IMR-90 (cell line): Measurements from ENCODE around the gene AKAP13. TPM values are rescaled to one million over a fixed set of nuclear protein-coding genes. Genes with fewer than 3 reads are reported as not detected.

Experiments used
- ATAC-seq: fragments of 200-7000 bp; cut with Tn5 transposase; 2 replicates; pipeline ENCODE4 v1.9.1; 2020; ENCODE audit warnings: low read depth, mild to moderate bottlenecking, moderate library complexity
- BruUV-seq: library from RNA; stranded (reverse); fragments of 400-500 nt; replicated peaks from 2 replicates; lab custom pipeline; 2021; lab: Mats Ljungman, UMichigan
- CTCF ChIA-PET: fragments of 300-600 bp; formaldehyde crosslinking; extraction: SDS; loops from one replicate; lab custom pipeline; 2021; ENCODE audit warnings: antibody characterized with exemption; lab: Yijun Ruan, JAX
- POLR2A ChIA-PET: fragments of 300-600 bp; sonication (Branson Sonifier 250); formaldehyde crosslinking; loops from one replicate; lab custom pipeline; 2022; ENCODE audit warnings: antibody characterized with exemption; ENCODE audit not compliant: unreplicated experiment; lab: Charles Lee
- DNase-seq: peaks from one replicate; pipeline ENCODE4 v3.0.0; 2013
- H2AFZ ChIP-seq: replicated peaks from 2 replicates; pipeline ENCODE3; 2013; ENCODE audit warnings: low read length, mild to moderate bottlenecking; ENCODE audit not compliant: poor library complexity
- H2AK5ac ChIP-seq: 2 replicates; pipeline ENCODE4 v1.6.1; 2013; ENCODE audit warnings: low read depth, low read length, inconsistent platforms
- H2AK9ac ChIP-seq: replicated peaks from 2 replicates; pipeline ENCODE3; 2013; ENCODE audit warnings: mild to moderate bottlenecking, low read depth, low read length, moderate library complexity; ENCODE audit not compliant: poor library complexity
- H2BK120ac ChIP-seq: 2 replicates; pipeline ENCODE4 v1.6.1; 2013; ENCODE audit warnings: low read depth, low read length, inconsistent platforms
- H2BK15ac ChIP-seq: 3 replicates; pipeline ENCODE4 v1.6.1; 2013; ENCODE audit warnings: low read depth, low read length, inconsistent platforms
- H2BK20ac ChIP-seq: 2 replicates; pipeline ENCODE4 v1.6.1; 2013; ENCODE audit warnings: low read depth, mild to moderate bottlenecking, inconsistent platforms, low read length, moderate library complexity
- H2BK5ac ChIP-seq: 2 replicates; pipeline ENCODE4 v1.6.1; 2013; ENCODE audit warnings: mild to moderate bottlenecking, low read depth, low read length, inconsistent platforms; ENCODE audit not compliant: poor library complexity, severe bottlenecking
- H3K14ac ChIP-seq: replicated peaks from 2 replicates; pipeline ENCODE4 v1.6.1; 2013; ENCODE audit warnings: low read depth, low read length, inconsistent platforms
- H3K18ac ChIP-seq: 2 replicates; pipeline ENCODE4 v1.6.1; 2013; ENCODE audit warnings: low read depth, low read length, control low read depth
- H3K23ac ChIP-seq: 2 replicates; pipeline ENCODE4 v1.6.1; 2013; ENCODE audit warnings: low read depth, low read length, inconsistent platforms
- H3K27ac ChIP-seq: 2 replicates; pipeline ENCODE4 v1.5.1; 2013; ENCODE audit warnings: mild to moderate bottlenecking, control low read depth, low read length; ENCODE audit not compliant: insufficient read depth
- H3K27me3 ChIP-seq: 2 replicates; pipeline ENCODE4 v1.6.1; 2013; ENCODE audit warnings: low read length; ENCODE audit not compliant: control insufficient read depth, insufficient read depth
- H3K36me3 ChIP-seq: 2 replicates; pipeline ENCODE4 v1.6.1; 2013; ENCODE audit warnings: low read length, mixed read lengths; ENCODE audit not compliant: control insufficient read depth, insufficient read depth
- H3K4ac ChIP-seq: 2 replicates; pipeline ENCODE4 v1.6.1; 2013; ENCODE audit warnings: low read depth, low read length, inconsistent platforms
- H3K4me1 ChIP-seq: 2 replicates; pipeline ENCODE4 v1.6.1; 2013; ENCODE audit warnings: low read length, mixed read lengths; ENCODE audit not compliant: control insufficient read depth, insufficient read depth
- H3K4me2 ChIP-seq: 2 replicates; pipeline ENCODE4 v1.6.1; 2013; ENCODE audit warnings: low read depth, mild to moderate bottlenecking, control low read depth, low read length, moderate library complexity
- H3K4me3 ChIP-seq: 2 replicates; pipeline ENCODE4 v1.5.1; 2013; ENCODE audit warnings: low read depth, mild to moderate bottlenecking, control low read depth, low read length, moderate library complexity; ENCODE audit not compliant: insufficient read depth
- H3K56ac ChIP-seq: 2 replicates; pipeline ENCODE4 v1.6.1; 2013; ENCODE audit warnings: low read length, inconsistent platforms; ENCODE audit not compliant: insufficient read depth; ENCODE audit errors: extremely low read depth
- H3K79me1 ChIP-seq, 2 experiments: 2 replicates each; pipeline ENCODE4 v1.6.1; 2013; ENCODE audit warnings: low read length in 2 of 2, inconsistent platforms in 1 of 2, low read depth in 1 of 2
- H3K9ac ChIP-seq: 2 replicates; pipeline ENCODE4 v1.6.1; 2013; ENCODE audit warnings: low read depth, low read length, control low read depth
- H3K9me1 ChIP-seq: 2 replicates; pipeline ENCODE4 v1.6.1; 2013; ENCODE audit warnings: low read length, inconsistent platforms; ENCODE audit not compliant: insufficient read depth
- H3K9me3 ChIP-seq: 2 replicates; pipeline ENCODE4 v1.6.1; 2013; ENCODE audit warnings: low read length; ENCODE audit not compliant: control insufficient read depth, insufficient read depth
- H4K20me1 ChIP-seq: 2 replicates; pipeline ENCODE4 v1.6.1; 2013; ENCODE audit warnings: low read length, inconsistent platforms; ENCODE audit not compliant: insufficient read depth
- H4K5ac ChIP-seq: 2 replicates; pipeline ENCODE4 v1.6.1; 2013; ENCODE audit warnings: mild to moderate bottlenecking, low read depth, low read length, control low read depth
- H4K8ac ChIP-seq, 2 experiments: 2 replicates each; pipeline ENCODE4 v1.6.1; 2013; ENCODE audit warnings: low read depth in 2 of 2, low read length in 2 of 2, control low read depth in 1 of 2, inconsistent platforms in 1 of 2
- H4K91ac ChIP-seq: 2 replicates; pipeline ENCODE4 v1.6.1; 2013; ENCODE audit warnings: low read depth, low read length, inconsistent platforms; ENCODE audit not compliant: insufficient read depth
- BHLHE40 ChIP-seq: fragments of 150-350 bp; IDR thresholded peaks from 2 replicates; pipeline ENCODE4 v1.6.1; 2016; ENCODE audit warnings: mild to moderate bottlenecking, low read depth, low read length
- CEBPB ChIP-seq: IDR thresholded peaks from 2 replicates; pipeline ENCODE4 v1.6.1; 2012; ENCODE audit warnings: low read depth, low read length, improper control_type of control experiment
- CHD1 ChIP-seq: IDR thresholded peaks from 2 replicates; pipeline ENCODE4 v1.6.1; 2012; ENCODE audit warnings: low read depth, low read length, improper control_type of control experiment
- FOS ChIP-seq: fragments of 150-350 bp; IDR thresholded peaks from 2 replicates; pipeline ENCODE4 v1.6.1; 2016; ENCODE audit warnings: low read depth, low read length
- MAFK ChIP-seq: IDR thresholded peaks from 2 replicates; pipeline ENCODE4 v1.6.1; 2012; ENCODE audit warnings: low read depth, low read length, improper control_type of control experiment
- MAZ ChIP-seq: IDR thresholded peaks from 2 replicates; pipeline ENCODE4 v1.6.1; 2012; ENCODE audit warnings: low read depth, mild to moderate bottlenecking, low read length, improper control_type of control experiment, moderate library complexity, borderline replicate concordance
- MXI1 ChIP-seq: IDR thresholded peaks from 2 replicates; pipeline ENCODE4 v1.6.1; 2012; ENCODE audit warnings: low read depth, mild to moderate bottlenecking, low read length, moderate library complexity, borderline replicate concordance
- NFE2L2 ChIP-seq: fragments of 150-350 bp; IDR thresholded peaks from 2 replicates; pipeline ENCODE4 v1.6.1; 2016; ENCODE audit warnings: low read depth, mild to moderate bottlenecking, low read length
- POLR2A ChIP-seq: IDR thresholded peaks from 2 replicates; pipeline ENCODE4 v1.6.1; 2012; ENCODE audit warnings: mild to moderate bottlenecking, low read depth, low read length
- RAD21 ChIP-seq: IDR thresholded peaks from 2 replicates; pipeline ENCODE4 v1.6.1; 2012; ENCODE audit warnings: low read length, improper control_type of control experiment
- RCOR1 ChIP-seq: IDR thresholded peaks from 2 replicates; pipeline ENCODE4 v1.6.1; 2012; ENCODE audit warnings: mild to moderate bottlenecking, low read length, improper control_type of control experiment; ENCODE audit not compliant: insufficient replicate concordance
- RFX5 ChIP-seq: IDR thresholded peaks from 2 replicates; pipeline ENCODE4 v1.8.0; 2012; ENCODE audit warnings: low read depth, mild to moderate bottlenecking, low read length, moderate library complexity
- SMC3 ChIP-seq: fragments of 150-350 bp; IDR thresholded peaks from 2 replicates; pipeline ENCODE4 v1.6.1; 2016; ENCODE audit warnings: low read depth, mild to moderate bottlenecking, antibody characterized with exemption, low read length, moderate library complexity
- USF2 ChIP-seq: fragments of 150-350 bp; IDR thresholded peaks from 2 replicates; pipeline ENCODE4 v1.6.1; 2017; ENCODE audit warnings: mild to moderate bottlenecking, antibody characterized with exemption, low read length, low read depth
- WGBS, 2 experiments: methylation state at CpG; one replicate each; pipeline versions ENCODE4 v1.1.5 to v1.1.7; 2013; ENCODE audit warnings: missing lambda C conversion rate in 2 of 2; ENCODE audit not compliant: insufficient read length in 1 of 2; ENCODE audit errors: extremely low coverage in 2 of 2; 5-methylcytosine and 5-hydroxymethylcytosine counted together
- dilution Hi-C: fragments of 300-500 bp; cut with HindIII; formaldehyde crosslinking; loops from one replicate; pipeline ENCODE4 v1.14.3; 2018; ENCODE audit warnings: low sequenced_read_pairs; ENCODE audit not compliant: unreplicated experiment
- in situ Hi-C: fragments of 300-500 bp; cut with MboI; formaldehyde crosslinking; loops from 3 replicates; pipeline ENCODE4 v1.14.3; 2019; ENCODE audit warnings: low sequenced_read_pairs, inconsistent platforms, mixed read lengths
- intact Hi-C: fragments of 100-400 bp; cut with micrococcal nuclease; formaldehyde crosslinking; loops from 2 replicates; pipeline ENCODE4 v1.10.0; 2022
- polyA plus RNA-seq, 3 experiments: library from polyadenylated mRNA; depleted of rRNA; stranded (reverse); fragments of >200 nt; gene quantifications; 2 replicates each; pipeline ENCODE4 v1.2.3, GENCODE V29; 2012; ENCODE audit warnings: low replicate concordance in 1 of 3
- total RNA-seq: library from RNA; depleted of rRNA; stranded (reverse); fragments of >200 nt; gene quantifications from 2 replicates; pipeline ENCODE4 v1.2.3, GENCODE V29; 2012
- TF ChIP-seq, protein P1 (sequence below): conservative IDR thresholded peaks from 2 replicates; pipeline ENCODE4 v1.5.1; 2012; ENCODE audit warnings: mild to moderate bottlenecking, low read depth, low read length, improper control_type of control experiment
- TF ChIP-seq, protein P2 (sequence below): fragments of 150-350 bp; IDR thresholded peaks from 2 replicates; pipeline ENCODE4 v1.6.1; 2016; ENCODE audit warnings: low read depth, mild to moderate bottlenecking, low read length, moderate library complexity, borderline replicate concordance

The AKAP13 gene
- total and polyA plus RNA-seq, 2 of the 4 experiments (the other 2 are of a cell fraction), result 10.4 to 46.4 TPM

DNA sequence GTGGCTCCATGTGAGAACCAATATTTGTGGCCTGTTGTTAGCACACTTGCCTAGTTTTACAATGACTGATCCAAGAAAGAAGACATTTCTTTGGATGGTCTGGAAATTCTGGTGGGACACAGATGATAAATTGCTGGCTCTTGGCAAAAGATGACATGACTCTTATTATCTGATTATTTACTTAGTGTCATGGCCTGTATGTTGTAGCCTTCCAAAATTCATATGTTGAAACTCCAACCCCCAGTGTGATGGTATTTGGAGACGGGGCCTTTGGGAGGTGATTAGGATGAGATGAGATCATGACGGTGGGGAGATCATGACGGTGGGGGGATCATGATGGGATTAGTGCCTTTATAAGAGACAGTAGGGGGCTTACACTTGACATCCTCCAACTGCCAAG lies 30.0 kb upstream of the AKAP13 start:
- no peak overlapping the region for H3K27ac ChIP-seq
- TF ChIP-seq MXI1 (no peak), USF2 (no peak), SMC3 (no peak), RCOR1 (no peak), RFX5 (no peak), FOS (no peak), CHD1 (no peak), POLR2A (no peak), CEBPB (no peak), BHLHE40 (no peak), NFE2L2 (no peak), MAZ (no peak), RAD21 (no peak), MAFK (no peak)
- TF ChIP-seq, protein P1, sequence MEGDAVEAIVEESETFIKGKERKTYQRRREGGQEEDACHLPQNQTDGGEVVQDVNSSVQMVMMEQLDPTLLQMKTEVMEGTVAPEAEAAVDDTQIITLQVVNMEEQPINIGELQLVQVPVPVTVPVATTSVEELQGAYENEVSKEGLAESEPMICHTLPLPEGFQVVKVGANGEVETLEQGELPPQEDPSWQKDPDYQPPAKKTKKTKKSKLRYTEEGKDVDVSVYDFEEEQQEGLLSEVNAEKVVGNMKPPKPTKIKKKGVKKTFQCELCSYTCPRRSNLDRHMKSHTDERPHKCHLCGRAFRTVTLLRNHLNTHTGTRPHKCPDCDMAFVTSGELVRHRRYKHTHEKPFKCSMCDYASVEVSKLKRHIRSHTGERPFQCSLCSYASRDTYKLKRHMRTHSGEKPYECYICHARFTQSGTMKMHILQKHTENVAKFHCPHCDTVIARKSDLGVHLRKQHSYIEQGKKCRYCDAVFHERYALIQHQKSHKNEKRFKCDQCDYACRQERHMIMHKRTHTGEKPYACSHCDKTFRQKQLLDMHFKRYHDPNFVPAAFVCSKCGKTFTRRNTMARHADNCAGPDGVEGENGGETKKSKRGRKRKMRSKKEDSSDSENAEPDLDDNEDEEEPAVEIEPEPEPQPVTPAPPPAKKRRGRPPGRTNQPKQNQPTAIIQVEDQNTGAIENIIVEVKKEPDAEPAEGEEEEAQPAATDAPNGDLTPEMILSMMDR, result no peak
- TF ChIP-seq, protein P2, sequence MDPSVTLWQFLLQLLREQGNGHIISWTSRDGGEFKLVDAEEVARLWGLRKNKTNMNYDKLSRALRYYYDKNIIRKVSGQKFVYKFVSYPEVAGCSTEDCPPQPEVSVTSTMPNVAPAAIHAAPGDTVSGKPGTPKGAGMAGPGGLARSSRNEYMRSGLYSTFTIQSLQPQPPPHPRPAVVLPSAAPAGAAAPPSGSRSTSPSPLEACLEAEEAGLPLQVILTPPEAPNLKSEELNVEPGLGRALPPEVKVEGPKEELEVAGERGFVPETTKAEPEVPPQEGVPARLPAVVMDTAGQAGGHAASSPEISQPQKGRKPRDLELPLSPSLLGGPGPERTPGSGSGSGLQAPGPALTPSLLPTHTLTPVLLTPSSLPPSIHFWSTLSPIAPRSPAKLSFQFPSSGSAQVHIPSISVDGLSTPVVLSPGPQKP, result no peak
- peaks cover 4% of the 10 kb centered on the region; the same call in 1 of the 2 replicates for H3K4me1 ChIP-seq
- H3K4ac ChIP-seq, result no peak overlapping the region
- no peak overlapping the region for H3K9ac ChIP-seq
- no peak overlapping the region for H3K56ac ChIP-seq
- H3K18ac ChIP-seq, result no peak overlapping the region
- no peaks in the 10 kb centered on the region for H4K20me1 ChIP-seq
- WGBS, 2 experiments, result no CpG with 5 or more reads among the region's 3 CpGs
- no peak overlapping the region for H4K8ac ChIP-seq
- CTCF ChIA-PET, result no interaction called here
- in situ Hi-C loops (no loop called here), intact Hi-C loops (no loop called here), dilution Hi-C loops (no loop called here)
- DNase-seq (no peak), ATAC-seq (no peak)
- H3K27me3 ChIP-seq, result no peaks in the 10 kb centered on the region
- no peak overlapping the region for H2AK9ac ChIP-seq
- H3K9me1 ChIP-seq, result peaks cover 4% of the 10 kb centered on the region; the same call in 1 of the 2 replicates
- H2BK120ac ChIP-seq, result no peak overlapping the region
- no peak overlapping the region for H4K5ac ChIP-seq
- 0 out of 2 replicates have a peak overlapping the region, but pooled peaks have one; percentile 20 for H2AK5ac ChIP-seq
- no peak overlapping the region for H3K23ac ChIP-seq
- no peak overlapping the region for H3K4me3 ChIP-seq
- POLR2A ChIA-PET, result no interaction called here
- no peak overlapping the region for H3K14ac ChIP-seq
- no TSS peak for BruUV-seq
- no peaks in the 10 kb centered on the region for H3K9me3 ChIP-seq
- no peak overlapping the region for H4K91ac ChIP-seq
- H3K79me1 ChIP-seq, result no peaks in the 10 kb centered on the region; a peak in 1 of 4 replicates
- 0 out of 3 replicates have a peak overlapping the region, but pooled peaks have one; percentile 23 for H2BK15ac ChIP-seq
- H2BK5ac ChIP-seq, result no peak overlapping the region
- no peak overlapping the region for H3K4me2 ChIP-seq
- no peak overlapping the region for H2AFZ ChIP-seq
- no peaks in the 10 kb centered on the region for H3K36me3 ChIP-seq
- no peak overlapping the region for H2BK20ac ChIP-seq
